HepG2 (cell line): ENCODE measurements around the gene TOP1. TPM values are rescaled to one million over a fixed set of nuclear protein-coding genes. Genes with fewer than 3 reads are reported as not detected.

Source experiments
- DPF2 ChIP-seq: sonication (generic); formaldehyde crosslinking; IDR thresholded peaks from 2 replicates; pipeline ENCODE4 v1.4.0; 2020; ENCODE audit warnings: mild to moderate bottlenecking, low read depth, missing genetic modification reagents, borderline replicate concordance
- ETV6 ChIP-seq: sonication (generic); formaldehyde crosslinking; conservative IDR thresholded peaks from 2 replicates; pipeline ENCODE4 v1.4.0; 2020; ENCODE audit warnings: missing genetic modification reagents
- NCOR1 ChIP-seq: fragments of 200-600 bp; sonication (generic); IDR thresholded peaks from 2 replicates; pipeline ENCODE4 v1.7.0; 2017; ENCODE audit warnings: antibody characterized with exemption, low read length, borderline replicate concordance
- RFX1 ChIP-seq: fragments of 450-650 bp; IDR thresholded peaks from 2 replicates; pipeline ENCODE4 v1.6.1; 2017
- TEAD3 ChIP-seq: optimal IDR thresholded peaks from 2 replicates; pipeline ENCODE3; 2016; ENCODE audit warnings: borderline replicate concordance
- ZC3H4 ChIP-seq: sonication (generic); formaldehyde crosslinking; IDR thresholded peaks from 2 replicates; pipeline ENCODE4 v1.4.0; 2020; ENCODE audit warnings: missing genetic modification reagents, borderline replicate concordance
- ZNF224 ChIP-seq: sonication (generic); formaldehyde crosslinking; IDR thresholded peaks from 2 replicates; pipeline ENCODE4 v1.5.0; 2020; ENCODE audit warnings: mild to moderate bottlenecking, missing genetic modification reagents
- ZNF281 ChIP-seq: sonication (generic); formaldehyde crosslinking; IDR thresholded peaks from 2 replicates; pipeline ENCODE4 v1.4.0; 2020; ENCODE audit warnings: missing genetic modification reagents, borderline replicate concordance
- ZNF589 ChIP-seq: sonication (generic); formaldehyde crosslinking; conservative IDR thresholded peaks from 2 replicates; pipeline ENCODE4 v1.8.0; 2022; ENCODE audit warnings: mild to moderate bottlenecking, moderate library complexity, missing genetic modification reagents
- polyA plus RNA-seq, 8 experiments: library from polyadenylated mRNA; depleted of rRNA in 3 of 8; stranded (reverse) in 7 of 8; unstranded in 1 of 8; fragments of >200 nt; fragmentation: Illumina TruSeq in 4 of 8; extraction: Trizol in 4 of 8; gene quantifications; 2 replicates each; pipeline versions ENCODE4 v1.2.1 to v1.2.3, GENCODE V29; 2011 to 2016; ENCODE audit warnings: low read depth in 4 of 8, missing spikeins in 1 of 8, mixed read lengths in 1 of 8; ENCODE audit not compliant: insufficient read depth in 1 of 8
- total RNA-seq, 5 experiments: library from RNA; depleted of rRNA; stranded (reverse); fragments of >200 nt; fragmentation: Illumina TruSeq; extraction: Trizol; gene quantifications; 2 replicates each; pipeline ENCODE4 v1.2.3, GENCODE V29; 2016; ENCODE audit warnings: low read depth in 1 of 5

Gene TOP1
- total and polyA plus RNA-seq, 2 of the 13 experiments (the other 11 are each of a cell fraction or from before 2014, with no cell fraction given) = 10.2 to 19.4 TPM

- TF ChIP-seq RFX1 = no peak
- TF ChIP-seq ETV6 (CRISPR knock-in tag) = no peak
- peak; percentile 30; the same call in 1 of the 2 replicates for TF ChIP-seq ZNF281 (CRISPR knock-in tag)
- TF ChIP-seq ZNF589 (CRISPR knock-in tag) = no peak
- no peak for TF ChIP-seq TEAD3 (CRISPR knock-in tag)
- no peak for TF ChIP-seq DPF2 (CRISPR knock-in tag)
- TF ChIP-seq NCOR1 = 0 out of 2 replicates have a peak, but pooled peaks have one; percentile 49
- TF ChIP-seq ZNF224 (CRISPR knock-in tag) = no peak
- TF ChIP-seq ZC3H4 (CRISPR knock-in tag) = peak; percentile 20; the same call in 1 of the 2 replicates
Measured at GRCh38 chr20:41140226-41141133, 111.9 kb downstream of the TOP1 start (continued).
